DND-41 (cell line): ENCODE results near the gene SLC36A3.
A peak's percentile ranks its signal among the peaks of the same experiment; 100 is the strongest.

Source experiments
- ATAC-seq: fragments of 200-7000 bp; cut with Tn5 transposase; 3 replicates; pipeline ENCODE4 v1.9.1; 2021; ENCODE audit warnings: low read depth; ENCODE audit not compliant: insufficient read depth
- DNase-seq: peaks from one replicate; pipeline ENCODE4 v3.0.0-alpha.2; 2020
- H2AFZ ChIP-seq: 2 replicates; pipeline ENCODE4 v1.6.0; 2012; ENCODE audit warnings: low read depth, low read length
- H3K27ac ChIP-seq: 2 replicates; pipeline ENCODE4 v1.5.1; 2012; ENCODE audit warnings: low read length, inconsistent platforms
- H3K27me3 ChIP-seq: fragments of 200-600 bp; sonication (generic); 2 replicates; pipeline ENCODE4 v1.6.0; 2012; ENCODE audit warnings: low read length, mild to moderate bottlenecking, inconsistent platforms; ENCODE audit not compliant: insufficient read depth, poor library complexity
- H3K36me3 ChIP-seq: 2 replicates; pipeline ENCODE4 v1.5.1; 2012; ENCODE audit warnings: low read length, inconsistent platforms; ENCODE audit not compliant: insufficient read depth
- H3K4me1 ChIP-seq: 2 replicates; pipeline ENCODE4 v1.5.1; 2012; ENCODE audit warnings: mild to moderate bottlenecking, low read length; ENCODE audit not compliant: insufficient read depth
- H3K4me2 ChIP-seq: 2 replicates; pipeline ENCODE4 v1.6.0; 2012; ENCODE audit warnings: mild to moderate bottlenecking, moderate library complexity, low read length, inconsistent platforms; ENCODE audit not compliant: insufficient read depth
- H3K4me3 ChIP-seq, 2 experiments: fragments of 200-600 bp in 1 of 2; shearing (Covaris generic) in 1 of 2; 2 replicates each; pipeline ENCODE4 v1.5.1; 2012 to 2016; ENCODE audit warnings: inconsistent platforms in 2 of 2, low read length in 2 of 2, mild to moderate bottlenecking in 2 of 2, low read depth in 1 of 2, moderate library complexity in 1 of 2
- H3K79me2 ChIP-seq: 2 replicates; pipeline ENCODE4 v1.6.0; 2012; ENCODE audit warnings: low read length, inconsistent platforms; ENCODE audit not compliant: insufficient read depth
- H3K9ac ChIP-seq: 2 replicates; pipeline ENCODE4 v1.6.0; 2012; ENCODE audit warnings: low read depth, mild to moderate bottlenecking, inconsistent platforms, low read length, moderate library complexity
- H3K9me3 ChIP-seq: 2 replicates; pipeline ENCODE4 v1.5.1; 2012; ENCODE audit warnings: low read length, moderate library complexity, mild to moderate bottlenecking, inconsistent platforms; ENCODE audit not compliant: insufficient read depth, severe bottlenecking
- H4K20me1 ChIP-seq: 2 replicates; pipeline ENCODE4 v1.6.0; 2012; ENCODE audit warnings: low read length; ENCODE audit not compliant: insufficient read depth
- EZH2 ChIP-seq: IDR thresholded peaks from 3 replicates; pipeline ENCODE4 v1.6.1; 2012; ENCODE audit warnings: borderline replicate concordance, low read depth, mild to moderate bottlenecking, moderate library complexity, low read length, inconsistent platforms; ENCODE audit not compliant: severe bottlenecking
- TF ChIP-seq, protein P1 (sequence below): IDR thresholded peaks from 2 replicates; pipeline ENCODE4 v1.5.1; 2012; ENCODE audit warnings: borderline replicate concordance, low read length, moderate library complexity, mild to moderate bottlenecking; ENCODE audit not compliant: poor library complexity, severe bottlenecking; ENCODE audit errors: extremely low read depth

Gene SLC36A3

GRCh38 chr5:151228986-151229385, 74.6 kb downstream of the SLC36A3 start:
- TF ChIP-seq, protein P1, sequence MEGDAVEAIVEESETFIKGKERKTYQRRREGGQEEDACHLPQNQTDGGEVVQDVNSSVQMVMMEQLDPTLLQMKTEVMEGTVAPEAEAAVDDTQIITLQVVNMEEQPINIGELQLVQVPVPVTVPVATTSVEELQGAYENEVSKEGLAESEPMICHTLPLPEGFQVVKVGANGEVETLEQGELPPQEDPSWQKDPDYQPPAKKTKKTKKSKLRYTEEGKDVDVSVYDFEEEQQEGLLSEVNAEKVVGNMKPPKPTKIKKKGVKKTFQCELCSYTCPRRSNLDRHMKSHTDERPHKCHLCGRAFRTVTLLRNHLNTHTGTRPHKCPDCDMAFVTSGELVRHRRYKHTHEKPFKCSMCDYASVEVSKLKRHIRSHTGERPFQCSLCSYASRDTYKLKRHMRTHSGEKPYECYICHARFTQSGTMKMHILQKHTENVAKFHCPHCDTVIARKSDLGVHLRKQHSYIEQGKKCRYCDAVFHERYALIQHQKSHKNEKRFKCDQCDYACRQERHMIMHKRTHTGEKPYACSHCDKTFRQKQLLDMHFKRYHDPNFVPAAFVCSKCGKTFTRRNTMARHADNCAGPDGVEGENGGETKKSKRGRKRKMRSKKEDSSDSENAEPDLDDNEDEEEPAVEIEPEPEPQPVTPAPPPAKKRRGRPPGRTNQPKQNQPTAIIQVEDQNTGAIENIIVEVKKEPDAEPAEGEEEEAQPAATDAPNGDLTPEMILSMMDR: no peak
- TF ChIP-seq EZH2: no peak
- peaks cover 4% of the 10 kb centered on the region; the same call in 1 of the 2 replicates for H3K4me1 ChIP-seq

DNA sequence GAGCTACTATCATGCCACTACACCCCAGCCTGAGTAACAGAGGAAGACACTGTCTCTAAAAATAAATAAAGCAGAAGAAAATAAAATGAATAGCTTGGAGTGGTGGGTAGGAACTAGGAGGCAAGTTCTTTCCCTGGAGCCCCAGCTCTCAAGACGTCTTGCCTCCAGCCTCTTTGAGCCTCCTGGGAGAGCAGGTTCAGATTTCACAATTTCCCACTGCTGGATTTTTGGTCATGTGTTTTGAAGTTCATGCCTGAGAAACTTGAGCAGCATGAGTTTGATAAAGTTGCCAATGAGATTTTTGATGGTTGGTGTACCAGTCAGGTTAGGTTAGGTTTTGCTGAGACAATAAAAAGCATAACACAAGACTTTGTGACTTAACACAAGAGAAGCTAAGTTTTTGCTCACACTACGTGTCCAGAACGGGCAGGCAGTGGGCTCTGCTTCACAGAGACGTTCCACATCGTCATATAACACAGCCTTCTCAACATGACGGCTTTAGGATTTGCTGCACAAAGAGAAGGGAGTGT, 75.6 kb downstream of the SLC36A3 start:
- Histone ChIP-seq H3K4me3 (no peak overlapping the region), H3K36me3 (peaks cover 86% of the 10 kb centered on the region), H3K79me2 (peaks cover 97% of the 10 kb centered on the region), H3K9me3 (no peaks in the 10 kb centered on the region), H4K20me1 (peaks cover 59% of the 10 kb centered on the region), H2AFZ (no peak overlapping the region), H3K27me3 (no peaks in the 10 kb centered on the region), H3K4me1 (peaks cover 7% of the 10 kb centered on the region; the same call in 1 of the 2 replicates), H3K27ac (peak overlapping the region; percentile 26; the same call in 1 of the 2 replicates), H3K4me2 (no peak overlapping the region), H3K9ac (no peak overlapping the region)
- no peak for DNase-seq
- no peak for ATAC-seq
- TF ChIP-seq, protein P1: no peak
- TF ChIP-seq EZH2: no peak

More at GRCh38 chr5:151228986-151229385, 74.6 kb downstream of the SLC36A3 start:
- Histone ChIP-seq H3K9ac (no peak overlapping the region), H3K27ac (no peak overlapping the region), H3K27me3 (no peaks in the 10 kb centered on the region), H3K4me2 (no peak overlapping the region), H3K9me3 (no peaks in the 10 kb centered on the region), H3K36me3 (peaks cover 87% of the 10 kb centered on the region), H4K20me1 (peaks cover 62% of the 10 kb centered on the region), H3K79me2 (peaks cover 97% of the 10 kb centered on the region), H3K4me3 (no peak overlapping the region), H2AFZ (no peak overlapping the region)
- ATAC-seq: no peak
- DNase-seq: no peak
